Left ventricle myocardium superior (tissue), 1 donor: ENCODE measurements around the gene GYG2. TPM values are rescaled to one million over a fixed set of nuclear protein-coding genes. Genes with fewer than 3 reads are reported as not detected.
"Not testable (repeated sequence)": the region's sequence is repeated elsewhere in the genome, so short reads cannot be mapped to it uniquely, and the experiment has no call there.

Source experiments
- ATAC-seq: fragments of 200-7000 bp; cut with Tn5 transposase; one replicate; pipeline ENCODE4 v1.9.1; 2020; ENCODE audit warnings: mild to moderate bottlenecking, moderate library complexity
- DNase-seq: peaks from one replicate; pipeline ENCODE4 v3.0.0-alpha.2; 2020
- intact Hi-C: fragments of 100-400 bp; cut with micrococcal nuclease; formaldehyde crosslinking; loops from one replicate; pipeline ENCODE4 v1.11.0; 2022
- total RNA-seq: library from RNA; stranded (reverse); fragmentation: NEBNext Ultra II Directional; extraction: Animal tissue kit (Norgen Biotek cat#: 25700); gene quantifications from one replicate; pipeline ENCODE4 v1.2.1, GENCODE V29; 2021
- donor health status: DM: no; HTN: yes; CAD: no; lungs with severe emphysema.

The GYG2 gene
- total RNA-seq, 1 donor from 2014 or later, result 1.4 TPM

DNA sequence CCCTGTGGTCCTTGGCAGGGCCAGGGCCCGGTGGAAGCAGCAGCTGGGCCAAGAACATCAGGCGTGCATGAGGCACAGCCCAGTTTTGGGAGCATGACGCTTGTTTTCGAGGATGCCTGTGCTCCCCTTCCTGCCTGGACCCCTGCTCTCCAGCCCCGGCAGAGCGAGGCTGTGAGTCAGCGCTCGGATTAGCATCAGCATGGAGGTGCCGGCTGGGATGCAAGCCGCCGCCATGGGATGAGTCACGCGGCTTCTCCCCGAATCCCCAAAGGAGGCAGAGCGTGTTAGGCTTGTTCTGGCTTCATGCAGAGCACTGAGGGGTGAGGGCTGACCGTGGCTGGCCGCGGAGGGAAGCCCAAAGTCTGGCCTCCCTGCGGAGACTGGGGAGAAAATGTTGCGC, 23.9 kb upstream of the GYG2 start:
- intact Hi-C loops, result not testable (repeated sequence)
- DNase-seq (peak; percentile 48), ATAC-seq (peak; percentile 89)

DNA sequence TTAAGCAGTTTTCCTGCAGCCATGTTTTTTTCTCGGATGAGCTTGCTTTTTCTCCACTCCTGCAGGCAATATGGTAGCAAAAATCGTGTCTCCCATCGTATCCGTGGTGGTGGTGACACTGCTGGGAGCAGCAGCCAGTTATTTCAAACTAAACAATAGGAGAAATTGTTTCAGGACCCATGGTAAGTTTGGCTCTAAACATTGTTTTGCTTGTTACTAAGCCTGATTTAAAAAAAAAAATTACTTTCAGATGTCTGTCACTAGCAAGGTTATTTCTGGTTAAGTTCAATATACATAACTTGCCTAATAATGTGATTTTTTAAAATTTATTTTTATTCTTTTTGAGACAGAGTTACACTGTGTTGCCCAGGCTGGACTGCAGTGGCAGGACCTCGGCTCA, 17.5 kb upstream of the GYG2 start:
- no peak for ATAC-seq
- no peak for DNase-seq
- intact Hi-C loops, result loop anchor here (10.0 kb wide), 1 partner anchor 166 kb away; no protein-coding TSS in a partner anchor

DNA sequence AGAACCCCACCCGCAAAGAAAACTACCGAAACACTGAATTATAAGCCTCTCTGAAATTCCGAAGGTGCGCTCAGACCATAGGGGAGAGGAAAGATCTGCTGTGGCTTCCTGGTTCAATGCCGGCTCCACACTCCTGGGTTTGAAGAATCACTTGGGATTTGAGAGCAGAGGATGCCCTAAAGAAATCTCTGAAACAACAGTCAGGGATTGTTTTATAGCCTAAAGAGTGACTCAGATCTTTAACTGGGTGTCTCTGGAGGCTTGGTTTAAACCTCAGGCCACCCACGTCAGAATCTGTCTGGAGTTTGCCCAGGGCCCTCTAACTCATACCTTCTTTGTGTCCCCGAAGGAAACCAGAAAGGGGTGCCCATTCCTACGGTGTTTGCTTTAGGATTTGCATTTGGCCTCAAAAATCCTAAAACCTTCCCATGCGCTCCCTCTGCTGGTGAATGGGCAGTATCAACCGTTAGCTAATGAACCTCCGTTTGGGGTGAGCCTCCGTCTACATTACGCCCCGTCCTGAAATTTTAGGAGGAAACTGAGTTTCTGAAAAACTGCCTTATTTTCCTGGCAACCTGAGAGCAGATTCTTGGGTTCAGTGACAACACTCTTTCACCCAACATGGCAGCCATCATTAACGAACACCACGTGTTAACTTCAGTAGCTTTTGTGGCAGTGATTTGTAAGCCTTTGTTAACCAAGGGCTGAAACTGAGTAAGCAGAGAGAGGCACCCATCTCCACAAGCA, 16.4 kb upstream of the GYG2 start:
- DNase-seq, result not testable (repeated sequence)
- ATAC-seq, result peak; percentile 54
- intact Hi-C loops, result loop anchor here (10.0 kb wide), 1 partner anchor 168 kb away; no protein-coding TSS in a partner anchor

DNA sequence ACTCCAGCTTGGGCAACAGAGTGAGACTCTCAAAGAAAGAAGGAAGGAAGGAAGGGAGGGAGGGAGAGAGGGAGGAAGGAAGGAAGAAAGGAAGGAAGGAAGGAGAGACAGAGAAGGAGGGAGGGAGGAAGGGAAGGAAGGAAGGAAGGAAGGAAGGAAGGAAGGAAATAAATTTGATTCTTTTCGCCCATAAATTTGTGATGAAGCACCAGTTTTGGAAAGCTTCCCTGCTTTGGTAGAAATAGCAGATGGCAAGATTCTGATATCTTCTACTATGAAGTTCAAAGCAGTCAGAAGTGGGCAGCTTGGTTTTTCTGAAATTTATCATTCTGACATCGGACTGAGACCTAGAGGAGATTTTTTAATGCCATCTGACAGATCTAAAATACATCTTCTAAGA, 11.7 kb upstream of the GYG2 start:
- no peak for ATAC-seq
- intact Hi-C loops, result loop anchor here (10.0 kb wide), 1 partner anchor 172 kb away; no protein-coding TSS in a partner anchor
- DNase-seq, result no peak

DNA sequence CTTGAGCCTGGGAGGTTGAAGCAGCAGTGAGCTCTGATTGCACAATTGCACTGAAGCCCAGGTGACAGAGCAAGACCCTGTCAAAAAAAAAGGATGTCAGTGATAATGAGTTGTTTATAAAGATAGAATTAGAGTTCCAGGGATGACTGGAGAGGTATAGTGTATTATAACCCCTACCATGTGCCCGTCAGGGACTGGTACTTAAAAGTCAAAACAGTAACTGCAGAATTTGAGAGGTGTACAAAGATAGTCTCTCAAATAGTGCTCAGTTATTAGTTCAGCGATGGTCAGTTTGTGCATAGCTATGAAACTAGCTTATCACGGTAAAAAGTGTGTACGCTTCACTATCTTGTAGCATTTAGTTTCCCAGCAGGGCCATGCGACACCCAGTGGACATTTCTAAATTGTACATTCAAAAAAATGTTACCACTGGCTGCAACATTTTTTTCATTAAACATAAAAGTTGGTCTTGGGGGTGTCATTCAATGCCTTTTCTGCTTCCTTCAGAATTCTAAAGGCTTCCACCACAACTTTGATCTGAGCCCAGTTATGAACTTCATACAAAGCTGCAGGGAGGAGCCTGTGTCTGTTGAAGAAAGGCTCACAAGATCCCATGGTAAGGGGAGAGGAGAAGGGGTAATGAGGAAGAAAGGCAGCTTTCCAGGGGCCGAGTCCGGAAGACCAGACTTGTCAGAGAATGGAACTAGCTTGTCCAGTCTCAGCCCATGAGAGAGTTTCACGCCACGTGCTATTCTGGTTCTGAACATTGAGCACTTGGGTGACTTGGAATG, 9.2 kb upstream of the GYG2 start:
- DNase-seq (no peak), ATAC-seq (no peak)
- intact Hi-C loops, result loop anchor here (10.0 kb wide), 1 partner anchor 175 kb away; no protein-coding TSS in a partner anchor

DNA sequence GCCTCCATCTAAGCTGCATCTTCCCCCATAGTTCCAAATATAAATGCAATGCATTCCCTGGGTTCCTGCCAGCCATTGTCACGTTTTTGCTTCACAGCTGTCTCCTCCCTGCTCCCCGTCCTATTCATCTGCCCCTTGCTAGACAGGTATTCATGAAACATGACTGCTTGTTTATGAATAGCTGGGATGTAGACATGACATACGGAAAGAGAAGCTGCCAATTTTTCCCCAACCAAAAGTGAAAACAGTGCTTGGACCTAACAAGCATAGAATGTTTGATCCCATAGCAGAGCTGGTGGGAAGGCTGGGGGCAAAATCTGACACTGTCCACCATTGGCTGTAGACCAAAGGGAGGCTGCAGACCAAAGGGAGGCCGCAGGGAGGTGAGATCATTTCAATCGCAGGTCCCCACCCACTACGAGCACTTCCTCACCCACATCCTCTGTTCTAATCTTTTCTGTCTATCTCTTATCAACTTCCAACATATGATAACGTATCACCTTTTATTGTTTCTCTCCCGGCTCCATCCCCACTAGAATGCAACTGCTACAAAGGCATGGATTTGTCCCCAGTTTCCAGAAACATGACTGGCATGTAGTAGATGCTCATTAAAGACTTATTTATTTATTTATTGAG, 8.5 kb upstream of the GYG2 start:
- DNase-seq (no peak), ATAC-seq (no peak)
- intact Hi-C loops, result no loop called here

DNA sequence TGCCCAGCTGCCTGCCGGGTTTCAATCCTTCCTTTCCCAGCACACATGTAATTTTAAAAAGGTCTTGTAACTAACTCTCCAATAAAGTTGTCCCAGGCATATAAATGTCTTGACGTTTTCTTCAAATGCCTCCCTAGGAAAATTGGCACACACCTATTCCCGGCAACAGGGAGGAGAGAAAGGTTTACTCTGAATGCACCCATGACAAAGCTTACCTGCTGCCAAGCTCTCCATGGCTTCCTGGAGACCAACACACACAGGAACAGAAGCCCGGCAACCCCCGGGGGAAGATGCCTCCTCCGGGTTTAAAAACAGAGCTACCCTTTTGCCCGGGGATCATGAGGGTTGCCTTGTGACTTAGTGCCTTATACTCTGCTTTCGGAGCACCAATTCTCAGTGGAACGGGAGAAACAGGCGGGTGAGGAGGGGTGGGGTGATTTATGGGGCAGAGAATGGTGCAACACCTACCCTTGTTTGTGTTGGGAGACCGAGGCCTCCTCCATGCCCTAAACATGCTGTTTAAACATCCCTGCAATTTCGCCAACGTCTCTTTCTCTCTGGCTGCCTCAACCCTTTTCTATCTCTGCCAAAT, 4.8 kb upstream of the GYG2 start:
- intact Hi-C loops, result no loop called here
- no peak for ATAC-seq
- DNase-seq, result no peak

DNA sequence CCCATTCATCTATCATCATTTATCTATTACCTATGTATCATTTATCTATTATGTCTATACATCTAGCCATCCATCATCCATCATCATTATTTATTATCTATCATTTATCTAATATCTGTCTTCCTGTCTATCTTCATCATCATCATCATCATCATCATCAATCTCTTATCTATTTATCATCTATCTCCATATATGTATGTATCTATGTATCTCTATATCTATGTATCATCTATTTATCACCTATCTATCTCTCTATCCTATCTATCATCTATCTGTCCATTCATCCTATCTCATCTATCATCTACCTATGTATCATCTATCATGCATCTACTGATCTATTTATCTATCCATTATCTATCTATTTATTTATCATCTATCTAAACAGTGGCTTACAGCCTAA, 3.8 kb upstream of the GYG2 start:
- ATAC-seq (no peak), DNase-seq (no peak)
- intact Hi-C loops, result no loop called here

DNA sequence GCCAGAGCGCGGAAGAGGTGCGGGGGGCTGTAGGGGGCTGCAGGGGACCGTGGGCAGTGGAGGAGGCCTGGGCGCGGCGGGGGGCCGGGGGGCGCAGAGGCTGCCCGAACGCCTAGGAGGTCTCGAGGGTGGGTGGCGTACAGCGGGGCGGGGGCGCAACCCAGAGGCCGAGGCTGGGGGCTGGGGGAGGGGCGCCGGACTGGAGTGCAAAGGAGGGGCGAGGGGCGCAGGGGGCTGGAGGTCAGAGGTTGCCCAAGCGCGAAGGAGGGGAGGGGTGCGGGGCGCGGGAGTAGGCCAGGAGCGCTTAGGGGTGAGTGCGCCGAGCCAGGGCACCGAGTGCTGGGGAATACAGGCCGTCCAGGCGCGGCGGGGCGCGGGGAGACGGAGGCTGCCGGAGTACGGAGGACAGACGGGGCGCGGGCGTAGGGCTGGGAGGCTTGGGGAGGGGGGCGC, 255 bp downstream of the GYG2 start:
- DNase-seq, result no peak

DNA sequence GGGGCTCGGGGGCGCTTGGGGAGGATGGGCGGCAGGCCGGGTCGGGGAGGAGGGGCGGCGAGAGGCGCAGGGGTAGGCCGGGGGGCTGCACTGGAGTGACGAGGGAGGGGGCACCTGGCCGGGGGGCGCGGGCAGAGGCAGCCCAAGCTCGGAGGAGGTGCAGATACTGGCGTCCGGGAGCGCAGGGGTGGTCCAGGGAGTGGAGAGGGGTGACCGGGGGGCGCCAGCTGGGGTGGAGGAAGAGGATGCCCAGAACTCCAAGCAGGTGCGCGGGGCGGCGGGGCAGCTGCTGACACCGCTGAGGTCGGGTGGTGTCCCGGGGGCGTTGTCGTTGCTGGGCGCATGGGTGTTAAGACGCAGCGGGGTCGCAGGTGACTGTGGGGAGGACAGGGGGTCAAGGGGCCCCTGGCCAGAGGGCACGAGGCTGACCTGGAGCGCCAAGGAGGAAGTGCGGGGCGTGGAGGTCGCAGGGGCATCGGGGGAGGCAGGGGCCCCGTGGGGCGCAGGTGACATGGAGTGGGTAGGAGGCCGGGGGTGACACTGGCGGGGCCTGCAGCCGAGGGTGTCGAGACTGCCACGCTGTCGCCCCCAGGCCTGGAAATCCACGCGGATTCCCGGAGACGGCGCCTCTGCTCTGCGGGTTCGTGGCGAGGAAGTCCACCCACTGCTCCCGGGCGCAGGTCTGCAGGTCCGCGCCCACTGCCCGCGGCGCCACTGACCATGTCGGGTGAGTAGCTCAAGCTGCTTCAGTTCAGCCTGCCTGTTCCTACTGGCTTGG, 928 bp downstream of the GYG2 start:
- no peak for ATAC-seq

More for the DNA sequence above, 255 bp downstream of the GYG2 start:
- no peak for ATAC-seq
- intact Hi-C loops, result no loop called here

DNA sequence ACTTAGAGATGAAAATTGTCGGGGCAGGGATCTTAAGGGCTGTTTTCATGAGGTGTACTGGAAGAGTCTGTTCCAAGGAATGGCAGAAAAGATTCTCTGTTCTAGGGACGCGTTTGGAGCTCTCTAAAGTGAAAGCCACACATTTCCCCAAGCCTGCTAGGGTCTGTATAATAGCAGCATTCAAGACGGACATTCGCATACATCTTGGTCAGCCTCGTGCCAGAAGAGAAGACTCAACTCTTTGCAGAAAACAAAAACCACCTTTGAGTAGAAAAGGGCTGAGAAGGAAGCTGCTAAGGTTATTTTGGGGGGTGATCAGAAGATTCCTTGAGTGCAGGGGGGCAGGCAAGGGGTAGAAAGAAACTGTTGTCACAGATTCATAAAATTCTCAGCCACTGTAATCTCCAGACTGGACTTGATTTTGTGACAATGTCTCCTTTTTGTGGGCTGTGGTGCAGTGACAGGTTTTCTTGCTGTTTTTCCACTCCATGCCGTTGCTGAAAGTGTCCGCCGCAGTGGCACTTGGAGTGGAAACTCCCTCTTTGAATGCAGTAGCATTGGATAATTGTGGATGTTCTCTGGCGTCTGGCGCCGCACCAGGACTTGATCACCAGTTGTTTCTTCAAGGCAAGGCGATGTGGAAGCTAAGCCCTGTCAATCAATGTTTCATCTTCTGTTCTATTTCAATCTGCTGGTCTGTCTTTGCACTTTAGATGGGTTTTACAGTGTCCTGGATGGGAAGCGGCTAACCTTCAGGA, 2.9 kb downstream of the GYG2 start:
- intact Hi-C loops, result no loop called here
- ATAC-seq (no peak), DNase-seq (no peak)

More for the DNA sequence above, 928 bp downstream of the GYG2 start:
- intact Hi-C loops, result no loop called here
- DNase-seq, result no peak

DNA sequence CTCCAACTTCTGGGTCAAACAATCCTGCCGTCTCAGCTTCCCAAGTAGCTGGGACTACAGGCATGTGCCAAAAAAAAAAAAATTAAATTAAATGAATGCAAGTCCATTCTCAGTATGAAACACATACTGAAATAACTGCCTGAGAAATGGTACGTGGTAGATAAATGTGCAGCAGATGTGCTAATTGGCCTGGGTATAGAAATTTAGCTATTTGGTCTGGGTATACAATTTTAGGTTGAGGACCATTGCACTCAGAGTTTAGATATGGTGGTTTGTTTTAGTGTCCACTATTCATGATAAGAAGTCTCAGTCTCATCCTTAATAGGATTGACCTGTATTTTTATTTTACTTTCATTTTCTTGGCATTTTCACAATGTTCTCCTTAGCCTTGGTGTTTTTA, 9.2 kb downstream of the GYG2 start:
- no peak for ATAC-seq
- no peak for DNase-seq
- intact Hi-C loops, result no loop called here

DNA sequence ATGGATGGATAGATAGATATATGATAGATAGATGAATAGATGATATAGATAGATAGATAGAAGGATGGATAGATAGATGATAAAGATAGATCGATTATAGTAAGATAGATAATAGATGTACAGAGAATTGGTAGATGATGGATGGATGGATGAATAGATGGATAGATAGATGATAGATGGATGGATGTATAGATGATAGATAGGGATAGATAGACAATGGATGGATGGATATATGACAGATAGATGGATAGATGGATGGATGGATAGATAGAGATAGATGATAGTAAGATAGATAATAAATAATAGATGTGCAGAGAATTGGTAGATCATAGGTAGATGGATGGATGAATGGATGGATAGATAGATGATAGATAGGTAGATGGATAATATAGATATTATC, 12.2 kb downstream of the GYG2 start:
- DNase-seq (no peak), ATAC-seq (no peak)
- intact Hi-C loops, result no loop called here

DNA sequence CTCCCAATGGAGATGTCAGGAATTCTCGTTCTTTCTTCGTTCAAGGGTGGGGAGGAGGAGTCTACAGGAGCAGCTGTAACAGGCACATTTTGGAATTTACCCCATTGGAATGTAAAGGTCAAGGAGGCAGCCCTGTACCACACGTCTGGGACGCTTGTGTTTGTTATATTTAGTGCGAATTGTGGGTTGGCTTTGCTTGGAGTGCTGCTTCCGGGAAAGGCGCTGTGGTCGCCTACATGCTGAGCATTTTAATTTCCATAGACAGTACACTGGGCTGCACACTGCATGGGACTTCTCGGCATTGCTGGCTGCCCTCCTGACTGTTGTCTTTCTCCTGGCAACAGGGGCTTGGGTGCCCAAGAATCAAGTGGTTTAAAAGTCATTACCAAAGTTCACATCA, 12.8 kb downstream of the GYG2 start:
- intact Hi-C loops, result no loop called here

DNA sequence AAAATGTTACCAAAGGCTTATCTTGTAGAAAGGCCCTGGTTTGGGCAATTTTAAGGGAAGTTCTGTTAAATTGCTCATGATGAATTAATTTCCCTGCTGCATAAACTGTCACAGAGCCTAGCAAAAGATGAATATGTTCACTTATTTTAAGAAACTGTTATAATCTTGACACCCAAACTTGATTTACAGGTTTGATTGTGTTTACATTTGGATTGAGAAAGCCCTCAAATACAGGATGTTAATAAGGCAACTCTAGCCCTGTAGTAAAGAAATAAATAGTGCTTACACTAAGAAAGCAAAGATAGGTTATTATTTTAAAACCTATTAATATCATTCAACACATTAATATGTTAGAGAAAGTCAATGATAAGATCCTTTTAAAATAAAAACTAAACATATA, 18.3 kb downstream of the GYG2 start:
- no peak for ATAC-seq
- intact Hi-C loops, result no loop called here
- no peak for DNase-seq

More for the DNA sequence above, 12.8 kb downstream of the GYG2 start:
- ATAC-seq (no peak), DNase-seq (no peak)

DNA sequence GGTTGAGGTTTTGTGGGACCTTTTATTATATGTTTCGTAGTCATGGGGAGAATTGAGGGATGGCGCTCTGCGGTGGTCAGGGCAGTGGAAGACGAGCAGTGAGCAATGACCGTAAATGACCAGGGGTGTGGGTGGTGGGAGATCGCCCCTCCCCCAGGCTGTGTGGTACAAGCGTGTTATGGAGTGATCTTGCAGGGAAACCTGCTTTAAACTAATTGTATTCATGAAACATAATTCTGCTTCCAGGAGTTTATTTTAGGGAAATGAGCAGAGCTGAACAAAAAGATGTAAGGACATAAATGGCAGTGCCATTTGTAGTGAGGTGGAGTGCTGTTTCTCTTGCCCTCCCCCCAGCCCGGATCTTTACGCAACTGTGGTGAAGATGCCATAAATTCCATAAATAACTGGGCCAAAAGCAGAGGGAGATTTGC, 20.2 kb downstream of the GYG2 start:
- intact Hi-C loops, result no loop called here
- DNase-seq, result no peak
- no peak for ATAC-seq

DNA sequence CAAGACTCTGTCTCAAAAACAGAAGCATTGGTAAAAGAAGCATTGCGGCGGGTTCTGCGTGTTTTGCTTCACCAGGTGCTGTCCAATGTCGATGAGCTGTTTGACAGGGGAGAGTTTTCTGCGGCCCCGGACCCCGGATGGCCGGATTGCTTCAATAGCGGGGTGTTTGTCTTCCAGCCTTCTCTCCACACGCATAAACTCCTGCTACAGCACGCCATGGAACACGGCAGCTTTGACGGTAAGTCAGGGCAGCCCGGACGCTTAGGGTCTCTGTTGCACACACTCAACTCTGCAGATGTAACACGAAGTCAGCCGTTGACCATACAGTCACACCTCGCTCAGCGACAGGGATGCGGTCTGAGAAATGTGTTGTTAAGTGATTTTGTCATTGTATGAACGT, 26.2 kb downstream of the GYG2 start:
- ATAC-seq, result no peak

DNA sequence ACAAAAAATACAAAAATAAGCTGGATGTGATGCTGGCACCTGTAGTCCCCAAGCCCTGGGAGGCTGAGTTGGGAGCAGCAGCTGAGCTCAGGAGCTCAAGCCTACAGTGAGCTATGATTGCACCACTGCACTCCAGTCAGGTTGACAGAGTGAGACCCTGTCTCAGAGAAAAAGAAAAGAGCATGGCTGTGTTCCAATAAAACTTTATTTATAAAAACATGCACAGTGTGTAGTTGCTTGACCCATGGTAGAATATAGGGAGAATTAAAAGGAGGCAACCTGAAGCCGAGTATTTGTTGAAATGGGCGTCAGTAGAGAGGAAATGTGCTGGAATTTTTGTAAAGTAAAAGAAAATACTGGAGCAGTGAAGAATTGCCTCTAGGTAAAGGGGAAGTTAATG, 27.0 kb downstream of the GYG2 start:
- no peak for DNase-seq
- intact Hi-C loops, result no loop called here
- ATAC-seq, result no peak

More for the DNA sequence above, 26.2 kb downstream of the GYG2 start:
- intact Hi-C loops, result no loop called here
- no peak for DNase-seq
